Superior temporal gyrus (tissue), 1 donor: ENCODE results near the gene RRP1B.

Source experiments
- DNase-seq: peaks from one replicate; pipeline ENCODE4 v3.0.0-alpha.2; 2016; ENCODE audit errors: extremely low spot score

Gene RRP1B

DNA sequence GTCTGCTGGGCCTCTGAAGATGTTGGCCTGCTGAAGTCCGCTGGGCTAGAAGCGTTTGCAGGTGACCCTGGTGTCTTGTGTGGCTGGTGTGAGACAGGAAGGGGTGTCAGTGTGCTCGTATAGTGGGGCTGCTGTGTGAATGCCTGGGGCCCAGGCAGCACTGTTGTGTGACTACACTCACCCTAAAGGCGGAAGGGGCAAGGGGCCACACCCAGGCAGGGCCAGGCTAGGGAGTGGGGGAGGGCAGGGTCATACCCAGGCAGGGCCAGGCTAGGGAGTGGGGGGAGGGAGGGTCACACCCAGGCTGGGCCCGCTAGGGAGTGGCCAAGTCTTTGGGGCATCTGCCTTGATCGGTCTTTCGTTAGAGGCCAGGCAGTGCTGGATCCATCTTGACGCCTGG is 84.6 kb downstream of the RRP1B start:
- no peak for DNase-seq

DNA sequence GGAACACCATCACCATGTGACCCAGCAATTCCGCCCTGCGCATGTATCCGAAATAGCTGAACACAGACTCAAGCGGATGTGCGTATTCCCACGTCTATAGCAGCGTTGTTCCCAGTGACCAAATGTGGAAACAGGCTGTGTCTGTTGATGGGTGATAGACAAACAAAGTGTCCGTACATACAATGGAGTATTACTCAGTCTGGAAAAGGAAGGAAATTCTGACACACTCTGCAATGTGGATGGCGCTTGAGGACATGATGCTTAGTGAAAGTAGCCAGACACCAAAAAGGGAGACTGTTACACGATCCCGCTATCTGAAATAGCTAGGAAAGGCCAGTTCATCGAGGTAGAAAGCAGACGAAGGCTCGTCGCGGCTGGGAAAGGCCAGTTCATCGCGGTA is 85.4 kb downstream of the RRP1B start:
- DNase-seq: no peak
